Progenitor cell of endocrine pancreas (in vitro differentiated cells): Measurements from ENCODE around the gene ABLIM3. TPM values are rescaled to one million over a fixed set of nuclear protein-coding genes. Genes with fewer than 3 reads are reported as not detected.

Source experiments
- DNase-seq: peaks from one replicate; pipeline ENCODE4 v3.0.0; 2021; ENCODE audit warnings: low spot score; ENCODE audit not compliant: unreplicated experiment
- H3K27ac Mint-ChIP-seq: 2 replicates; pipeline ENCODE4 v1.8.0; 2021; ENCODE audit warnings: mild to moderate bottlenecking, moderate library complexity, mixed read lengths
- H3K27me3 Mint-ChIP-seq: 2 replicates; pipeline ENCODE4 v1.8.0; 2021; ENCODE audit warnings: mixed read lengths
- H3K36me3 Mint-ChIP-seq: 2 replicates; pipeline ENCODE4 v1.8.0; 2022; ENCODE audit warnings: mixed read lengths; ENCODE audit not compliant: insufficient read depth
- H3K4me1 Mint-ChIP-seq: 2 replicates; pipeline ENCODE4 v1.8.0; 2021; ENCODE audit warnings: low read depth, mixed read lengths
- H3K4me3 Mint-ChIP-seq: 2 replicates; pipeline ENCODE4 v1.8.0; 2021; ENCODE audit warnings: low read depth, mild to moderate bottlenecking, moderate library complexity, mixed read lengths
- H3K9me3 Mint-ChIP-seq: 2 replicates; pipeline ENCODE4 v1.8.0; 2021; ENCODE audit warnings: low read depth, mixed read lengths
- total RNA-seq: library from RNA; stranded (reverse); gene quantifications from 2 replicates; pipeline ENCODE4 v1.2.1, GENCODE V29; 2021
- TF ChIP-seq, protein P1 (sequence below): fragments of 200-600 bp; sonication (generic); IDR thresholded peaks from one replicate; pipeline ENCODE4 v1.5.0; 2021; ENCODE audit warnings: antibody characterized with exemption, mild to moderate bottlenecking; ENCODE audit not compliant: unreplicated experiment

The ABLIM3 gene
- total RNA-seq, 1 donor from 2014 or later = 0.48 TPM

DNA sequence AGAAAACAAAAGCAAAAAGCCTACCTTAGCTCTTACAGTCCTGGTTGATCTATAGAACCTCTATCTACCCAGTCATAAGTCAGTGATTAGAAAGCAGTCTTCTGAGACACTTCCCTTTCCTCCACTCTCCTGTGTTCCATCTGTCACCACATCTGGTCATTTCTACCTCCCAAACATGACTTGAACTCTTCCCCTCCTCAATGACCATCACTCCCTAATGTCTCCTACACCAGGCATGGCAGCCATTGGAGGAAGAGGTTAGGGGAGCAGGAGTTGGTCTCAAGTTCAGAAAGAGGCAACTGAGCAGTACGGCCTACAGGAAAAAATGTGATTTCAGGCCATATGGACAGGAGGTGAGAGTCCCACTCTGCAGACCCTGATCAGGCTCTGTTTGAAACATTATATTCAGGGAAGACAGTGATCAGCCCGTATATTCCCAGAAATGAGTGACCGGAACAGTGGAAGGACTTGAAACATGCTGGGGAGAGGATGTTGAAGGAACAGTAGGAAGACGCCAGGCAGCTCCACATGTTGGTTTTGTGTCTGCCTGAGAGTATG lies 12.0 kb downstream of the ABLIM3 start:
- Mint-ChIP-seq H3K36me3 (no peaks in the 10 kb centered on the region), H3K27me3 (no peaks in the 10 kb centered on the region), H3K4me1 (peaks cover 5% of the 10 kb centered on the region), H3K9me3 (no peaks in the 10 kb centered on the region), H3K4me3 (no peak overlapping the region), H3K27ac (peak overlapping the region; percentile 2)
- TF ChIP-seq, protein P1, sequence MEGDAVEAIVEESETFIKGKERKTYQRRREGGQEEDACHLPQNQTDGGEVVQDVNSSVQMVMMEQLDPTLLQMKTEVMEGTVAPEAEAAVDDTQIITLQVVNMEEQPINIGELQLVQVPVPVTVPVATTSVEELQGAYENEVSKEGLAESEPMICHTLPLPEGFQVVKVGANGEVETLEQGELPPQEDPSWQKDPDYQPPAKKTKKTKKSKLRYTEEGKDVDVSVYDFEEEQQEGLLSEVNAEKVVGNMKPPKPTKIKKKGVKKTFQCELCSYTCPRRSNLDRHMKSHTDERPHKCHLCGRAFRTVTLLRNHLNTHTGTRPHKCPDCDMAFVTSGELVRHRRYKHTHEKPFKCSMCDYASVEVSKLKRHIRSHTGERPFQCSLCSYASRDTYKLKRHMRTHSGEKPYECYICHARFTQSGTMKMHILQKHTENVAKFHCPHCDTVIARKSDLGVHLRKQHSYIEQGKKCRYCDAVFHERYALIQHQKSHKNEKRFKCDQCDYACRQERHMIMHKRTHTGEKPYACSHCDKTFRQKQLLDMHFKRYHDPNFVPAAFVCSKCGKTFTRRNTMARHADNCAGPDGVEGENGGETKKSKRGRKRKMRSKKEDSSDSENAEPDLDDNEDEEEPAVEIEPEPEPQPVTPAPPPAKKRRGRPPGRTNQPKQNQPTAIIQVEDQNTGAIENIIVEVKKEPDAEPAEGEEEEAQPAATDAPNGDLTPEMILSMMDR = no peak
- no peak for DNase-seq

DNA sequence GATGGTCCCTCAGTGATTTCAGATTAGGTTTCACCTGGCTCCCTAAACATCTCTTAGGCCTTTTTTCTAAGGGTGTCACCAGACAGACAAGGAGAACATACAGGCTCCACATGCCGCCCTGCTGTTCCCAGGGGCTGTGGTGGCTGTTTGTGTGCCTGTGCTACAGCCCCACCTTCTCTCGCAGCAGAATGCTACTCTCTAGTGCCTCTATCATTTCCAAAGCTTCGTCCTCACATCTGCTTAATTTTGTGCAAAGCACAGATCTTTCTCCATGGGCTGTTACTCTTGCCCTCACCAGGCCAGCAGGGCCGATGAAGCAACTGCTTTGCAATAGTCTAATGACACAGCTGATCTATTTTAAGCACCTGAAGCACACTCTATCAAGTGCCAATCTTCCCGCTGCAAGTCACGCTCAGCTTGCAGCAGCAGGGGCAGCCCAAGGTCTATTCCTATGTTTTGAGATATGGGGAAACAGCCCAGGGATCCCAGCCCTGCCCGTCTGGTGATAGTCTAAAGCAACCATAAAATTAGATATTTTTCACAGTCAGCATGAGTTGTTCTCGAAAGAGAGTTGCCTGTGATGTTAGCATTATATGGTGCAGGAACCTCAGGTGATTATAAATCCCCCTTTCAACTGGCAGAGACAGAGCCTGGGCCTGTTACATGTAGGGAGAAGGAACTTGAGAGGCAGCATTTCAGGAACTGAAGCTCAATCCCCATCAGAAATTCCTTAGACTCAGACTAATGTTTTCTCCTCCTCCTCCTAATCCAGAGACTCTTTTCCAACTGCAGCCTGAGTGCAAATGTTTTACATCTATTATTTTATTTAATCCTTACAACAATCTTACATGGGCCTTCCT lies 12.7 kb downstream of the ABLIM3 start:
- Mint-ChIP-seq H3K4me3 (no peak overlapping the region), H3K4me1 (peaks cover 5% of the 10 kb centered on the region), H3K9me3 (no peaks in the 10 kb centered on the region), H3K36me3 (no peaks in the 10 kb centered on the region), H3K27ac (no peak overlapping the region), H3K27me3 (no peaks in the 10 kb centered on the region)
- TF ChIP-seq, protein P1 = no peak
- DNase-seq = no peak

DNA sequence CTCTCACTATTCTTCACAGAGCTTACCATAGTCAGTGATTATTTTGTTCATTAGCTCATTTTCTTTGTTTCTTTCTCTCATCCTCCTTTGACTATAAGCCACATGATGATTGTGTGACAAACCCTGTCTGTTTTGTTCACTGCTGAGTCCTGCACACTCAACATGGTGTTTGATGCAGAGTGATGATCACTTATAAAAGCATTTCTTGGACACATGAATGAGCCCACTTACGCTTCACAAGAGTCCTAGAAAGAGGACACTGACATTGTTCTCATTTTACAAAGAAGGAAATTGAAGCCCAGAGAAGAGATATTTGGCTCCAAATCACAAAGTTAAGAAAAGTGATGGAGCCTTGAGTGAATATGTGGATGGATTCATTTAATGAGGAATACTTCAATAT lies 13.4 kb downstream of the ABLIM3 start:
- DNase-seq = no peak
- H3K36me3 Mint-ChIP-seq = no peaks in the 10 kb centered on the region
- H3K27ac Mint-ChIP-seq = no peak overlapping the region
- no peaks in the 10 kb centered on the region for H3K27me3 Mint-ChIP-seq
- peaks cover 9% of the 10 kb centered on the region for H3K4me1 Mint-ChIP-seq
- no peaks in the 10 kb centered on the region for H3K9me3 Mint-ChIP-seq
- TF ChIP-seq, protein P1 = no peak
- no peak overlapping the region for H3K4me3 Mint-ChIP-seq

DNA sequence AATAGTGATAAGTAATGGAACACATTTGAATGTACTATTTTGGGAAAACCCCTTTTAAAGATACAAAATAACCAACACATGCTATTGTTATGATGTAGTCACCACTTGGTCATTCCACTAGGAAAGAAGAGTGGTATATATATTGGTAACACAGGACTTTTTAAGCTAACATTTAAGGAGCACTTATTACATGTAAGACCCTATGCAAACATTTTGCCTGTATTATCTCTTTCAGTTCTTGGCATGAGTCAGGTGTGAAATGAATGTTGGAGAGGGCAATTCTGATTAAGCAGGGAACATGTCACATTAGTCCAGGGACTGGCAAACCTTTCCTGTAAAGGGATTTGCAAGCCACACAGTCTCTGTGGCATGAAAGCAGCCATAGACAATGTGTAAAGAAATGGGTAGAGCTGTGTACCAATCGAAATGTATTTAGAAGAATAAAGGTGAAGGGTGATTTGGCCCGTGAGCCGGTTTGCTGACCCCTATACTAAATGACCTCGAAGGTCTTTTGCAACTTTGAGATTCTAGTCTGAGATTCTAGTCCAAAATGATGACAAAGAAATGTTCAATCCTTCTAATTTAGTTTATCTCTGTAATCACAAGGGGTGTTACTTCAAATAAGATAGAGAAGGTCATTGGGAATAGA lies 15.3 kb downstream of the ABLIM3 start:
- Mint-ChIP-seq H3K4me3 (no peak overlapping the region), H3K4me1 (peaks cover 15% of the 10 kb centered on the region), H3K27me3 (no peaks in the 10 kb centered on the region), H3K36me3 (no peaks in the 10 kb centered on the region), H3K9me3 (no peaks in the 10 kb centered on the region), H3K27ac (no peak overlapping the region)
- DNase-seq = no peak
- TF ChIP-seq, protein P1 = no peak

DNA sequence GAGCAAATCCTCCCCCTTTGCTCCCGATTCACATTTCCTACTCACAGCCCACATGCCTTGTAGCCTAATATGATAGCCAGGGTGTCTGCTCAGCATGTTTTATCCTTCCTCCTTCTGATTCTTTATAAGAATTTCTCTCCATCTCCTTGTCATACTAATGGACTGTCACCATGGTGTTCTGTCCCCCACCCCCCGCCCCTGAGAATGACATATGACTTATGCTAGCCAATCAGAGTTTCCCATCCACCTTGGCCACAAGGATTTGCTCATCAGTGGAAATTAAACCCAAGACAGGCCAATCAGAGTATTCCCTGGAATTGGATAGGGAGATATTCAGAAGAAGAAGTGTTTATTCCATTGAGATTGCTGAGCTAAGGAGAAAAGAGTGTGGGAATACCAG lies 16.0 kb downstream of the ABLIM3 start:
- TF ChIP-seq, protein P1 = no peak
- no peak overlapping the region for H3K4me3 Mint-ChIP-seq
- no peak overlapping the region for H3K27ac Mint-ChIP-seq
- DNase-seq = no peak
- H3K36me3 Mint-ChIP-seq = no peaks in the 10 kb centered on the region
- H3K4me1 Mint-ChIP-seq = peaks cover 15% of the 10 kb centered on the region
- no peaks in the 10 kb centered on the region for H3K27me3 Mint-ChIP-seq
- H3K9me3 Mint-ChIP-seq = no peaks in the 10 kb centered on the region
